Gastrocnemius medialis (tissue), 4 donors: ENCODE measurements around the gene RASA4B.

Experiments
- POLR2A ChIP-seq, 2 donors: fragments of 450-650 bp; IDR thresholded peaks; one replicate each; pipeline ENCODE4 v1.6.1; 2017; ENCODE audit warnings: antibody characterized with exemption in 2 of 2, mild to moderate bottlenecking in 2 of 2, moderate library complexity in 2 of 2
- TF ChIP-seq, protein P1 (sequence below), 5 experiments: fragments of 450-650 bp in 3 of 5; fragments of 200-600 bp in 2 of 5; sonication (generic) in 2 of 5; IDR thresholded peaks in 4 of 5; conservative IDR thresholded peaks in 1 of 5; 1 replicate in 4 of 5; 2 replicates in 1 of 5; pipeline ENCODE4 v1.5.1; 2016 to 2019; ENCODE audit warnings: antibody characterized with exemption in 5 of 5, mild to moderate bottlenecking in 3 of 5, moderate library complexity in 3 of 5

- no peak for TF ChIP-seq POLR2A (IDR thresholded peaks at IDR 0.05)
- TF ChIP-seq, protein P1, sequence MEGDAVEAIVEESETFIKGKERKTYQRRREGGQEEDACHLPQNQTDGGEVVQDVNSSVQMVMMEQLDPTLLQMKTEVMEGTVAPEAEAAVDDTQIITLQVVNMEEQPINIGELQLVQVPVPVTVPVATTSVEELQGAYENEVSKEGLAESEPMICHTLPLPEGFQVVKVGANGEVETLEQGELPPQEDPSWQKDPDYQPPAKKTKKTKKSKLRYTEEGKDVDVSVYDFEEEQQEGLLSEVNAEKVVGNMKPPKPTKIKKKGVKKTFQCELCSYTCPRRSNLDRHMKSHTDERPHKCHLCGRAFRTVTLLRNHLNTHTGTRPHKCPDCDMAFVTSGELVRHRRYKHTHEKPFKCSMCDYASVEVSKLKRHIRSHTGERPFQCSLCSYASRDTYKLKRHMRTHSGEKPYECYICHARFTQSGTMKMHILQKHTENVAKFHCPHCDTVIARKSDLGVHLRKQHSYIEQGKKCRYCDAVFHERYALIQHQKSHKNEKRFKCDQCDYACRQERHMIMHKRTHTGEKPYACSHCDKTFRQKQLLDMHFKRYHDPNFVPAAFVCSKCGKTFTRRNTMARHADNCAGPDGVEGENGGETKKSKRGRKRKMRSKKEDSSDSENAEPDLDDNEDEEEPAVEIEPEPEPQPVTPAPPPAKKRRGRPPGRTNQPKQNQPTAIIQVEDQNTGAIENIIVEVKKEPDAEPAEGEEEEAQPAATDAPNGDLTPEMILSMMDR (IDR thresholded peaks at IDR 0.05 in 4 of 5, conservative IDR thresholded peaks at IDR 0.05 in 1 of 5), result no peak
These were observed 68.4 kb downstream of the RASA4B start for GRCh38 chr7:102449136-102449535.
